Gastrocnemius medialis (tissue), 4 donors: ENCODE results near the gene GMPS. TPM values are rescaled to one million over a fixed set of nuclear protein-coding genes. Genes with fewer than 3 reads are reported as not detected.

Experiments
- ATAC-seq, 2 donors: fragments of 150-250 bp; one replicate each; pipeline ENCODE4 v1.9.1; 2016
- DNase-seq, 2 donors: peaks; one replicate each; pipeline ENCODE4 v3.0.0-alpha.2; 2019
- H3K27ac ChIP-seq, 4 donors: fragments of 200-600 bp; sonication (generic); 1 replicate in 1 of 4; 2 replicates in 3 of 4; pipeline ENCODE4 v1.5.1; 2016 to 2018; ENCODE audit warnings: mild to moderate bottlenecking in 2 of 4, moderate library complexity in 1 of 4
- H3K27me3 ChIP-seq, 3 donors: fragments of 200-600 bp; sonication (generic) in 2 of 3; 1 replicate in 1 of 3; 2 replicates in 2 of 3; pipeline versions ENCODE4 v1.5.1 to v1.6.0; 2016 to 2019; ENCODE audit warnings: mild to moderate bottlenecking in 1 of 3, moderate library complexity in 1 of 3
- H3K36me3 ChIP-seq, 2 donors: fragments of 200-600 bp; sonication (generic) in 1 of 2; one replicate each; pipeline ENCODE4 v1.5.1; 2017 to 2018
- H3K4me1 ChIP-seq, 2 donors: fragments of 200-600 bp; sonication (generic) in 1 of 2; one replicate each; pipeline ENCODE4 v1.5.1; 2016 to 2017; ENCODE audit warnings: mild to moderate bottlenecking in 2 of 2
- H3K4me3 ChIP-seq, 4 donors: fragments of 200-600 bp; sonication (generic) in 3 of 4; 1 replicate in 1 of 4; 2 replicates in 3 of 4; pipeline ENCODE4 v1.5.1; 2016 to 2019; ENCODE audit warnings: mild to moderate bottlenecking in 2 of 4
- H3K9me3 ChIP-seq, 3 donors: fragments of 200-600 bp; sonication (generic) in 2 of 3; 1 replicate in 1 of 3; 2 replicates in 2 of 3; pipeline ENCODE4 v1.5.1; 2016 to 2019
- POLR2A ChIP-seq, 2 donors: fragments of 450-650 bp; IDR thresholded peaks; one replicate each; pipeline ENCODE4 v1.6.1; 2017; ENCODE audit warnings: antibody characterized with exemption in 2 of 2, mild to moderate bottlenecking in 2 of 2, moderate library complexity in 2 of 2
- in situ Hi-C, 4 donors: fragments of 200-750 bp; cut with MboI; loops; one replicate each; pipeline versions ENCODE4 v1.15.0 to v1.8.0; 2017; ENCODE audit warnings: low sequenced_read_pairs in 4 of 4
- intact Hi-C: fragments of 100-400 bp; cut with DNase I; formaldehyde crosslinking; loops from one replicate; pipeline ENCODE4 v1.15.1; 2023; ENCODE audit warnings: low total_unique reads
- total RNA-seq, 4 donors: library from RNA; depleted of rRNA; stranded (reverse); fragments of >200 nt; gene quantifications; one replicate each; pipeline versions ENCODE4 v1.1.0 to v1.2.3, GENCODE V29; 2016
- TF ChIP-seq, protein P1 (sequence below), 5 experiments: fragments of 450-650 bp in 3 of 5; fragments of 200-600 bp in 2 of 5; sonication (generic) in 2 of 5; IDR thresholded peaks in 4 of 5; conservative IDR thresholded peaks in 1 of 5; 1 replicate in 4 of 5; 2 replicates in 1 of 5; pipeline ENCODE4 v1.5.1; 2016 to 2019; ENCODE audit warnings: antibody characterized with exemption in 5 of 5, mild to moderate bottlenecking in 3 of 5, moderate library complexity in 3 of 5

GMPS gene
- total RNA-seq, 4 donors from 2014 or later = 26.7 to 34.7 (median 32.5) TPM

DNA sequence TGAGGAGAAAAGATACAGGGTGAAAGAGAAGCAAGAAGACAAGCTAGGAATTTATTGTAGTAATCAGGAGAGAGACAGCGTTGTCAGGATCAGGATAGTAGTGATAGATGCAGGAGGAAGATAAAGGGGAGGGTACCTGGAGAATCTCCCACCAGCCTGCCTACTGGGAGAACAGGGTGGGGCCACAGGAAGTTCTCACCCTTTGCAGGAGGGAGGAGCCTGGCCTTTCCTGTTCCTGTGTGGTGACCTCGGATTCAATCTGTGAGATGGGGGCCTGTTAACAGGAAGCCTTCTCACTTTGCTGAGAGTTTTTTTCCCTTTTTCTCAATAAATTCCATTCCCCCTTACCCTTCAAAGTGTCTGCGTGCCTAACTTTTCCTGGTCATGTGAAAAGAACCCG lies 37.6 kb downstream of the GMPS start:
- in situ Hi-C loops = no loop called here
- Histone ChIP-seq H3K27ac (no peak overlapping the region), H3K27me3 (no peaks in the 10 kb centered on the region), H3K9me3 (no peaks in the 10 kb centered on the region), H3K4me1 (no peaks in the 10 kb centered on the region), H3K36me3 (peaks cover 0 to 44% of the 10 kb centered on the region in 2 donors), H3K4me3 (no peak overlapping the region)
- intact Hi-C loops = no loop called here
- DNase-seq (no peak), ATAC-seq (no peak)
- no peak for TF ChIP-seq POLR2A (IDR thresholded peaks at IDR 0.05)
- TF ChIP-seq, protein P1, sequence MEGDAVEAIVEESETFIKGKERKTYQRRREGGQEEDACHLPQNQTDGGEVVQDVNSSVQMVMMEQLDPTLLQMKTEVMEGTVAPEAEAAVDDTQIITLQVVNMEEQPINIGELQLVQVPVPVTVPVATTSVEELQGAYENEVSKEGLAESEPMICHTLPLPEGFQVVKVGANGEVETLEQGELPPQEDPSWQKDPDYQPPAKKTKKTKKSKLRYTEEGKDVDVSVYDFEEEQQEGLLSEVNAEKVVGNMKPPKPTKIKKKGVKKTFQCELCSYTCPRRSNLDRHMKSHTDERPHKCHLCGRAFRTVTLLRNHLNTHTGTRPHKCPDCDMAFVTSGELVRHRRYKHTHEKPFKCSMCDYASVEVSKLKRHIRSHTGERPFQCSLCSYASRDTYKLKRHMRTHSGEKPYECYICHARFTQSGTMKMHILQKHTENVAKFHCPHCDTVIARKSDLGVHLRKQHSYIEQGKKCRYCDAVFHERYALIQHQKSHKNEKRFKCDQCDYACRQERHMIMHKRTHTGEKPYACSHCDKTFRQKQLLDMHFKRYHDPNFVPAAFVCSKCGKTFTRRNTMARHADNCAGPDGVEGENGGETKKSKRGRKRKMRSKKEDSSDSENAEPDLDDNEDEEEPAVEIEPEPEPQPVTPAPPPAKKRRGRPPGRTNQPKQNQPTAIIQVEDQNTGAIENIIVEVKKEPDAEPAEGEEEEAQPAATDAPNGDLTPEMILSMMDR (IDR thresholded peaks at IDR 0.05 in 4 of 5, conservative IDR thresholded peaks at IDR 0.05 in 1 of 5) = no peak

DNA sequence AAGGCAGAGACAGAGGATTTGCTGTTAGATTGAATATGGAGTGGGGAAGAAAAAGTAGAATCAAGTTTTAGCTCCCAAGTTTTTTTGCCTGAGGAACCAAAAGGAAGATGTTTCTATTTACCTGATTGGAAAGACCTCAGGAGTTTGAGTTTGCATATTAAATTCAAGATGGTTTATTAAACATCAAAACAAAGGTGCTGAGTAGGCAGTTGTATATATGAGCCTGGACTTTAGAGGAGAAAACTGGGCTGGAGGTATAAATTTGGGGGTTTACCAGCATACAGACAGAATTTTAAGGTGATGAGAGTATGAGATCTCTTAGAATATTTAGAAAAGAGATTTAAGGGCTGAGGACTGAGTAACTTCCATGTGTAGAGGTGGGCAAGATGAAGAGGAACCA lies 38.2 kb downstream of the GMPS start:
- Histone ChIP-seq H3K4me1 (no peaks in the 10 kb centered on the region), H3K36me3 (peaks cover 0 to 44% of the 10 kb centered on the region in 2 donors), H3K27me3 (no peaks in the 10 kb centered on the region), H3K9me3 (no peaks in the 10 kb centered on the region), H3K4me3 (no peak overlapping the region), H3K27ac (no peak overlapping the region)
- DNase-seq = no peak
- TF ChIP-seq, protein P1 (IDR thresholded peaks at IDR 0.05 in 4 of 5, conservative IDR thresholded peaks at IDR 0.05 in 1 of 5) = no peak
- TF ChIP-seq POLR2A (IDR thresholded peaks at IDR 0.05) = no peak
- ATAC-seq = no peak
- in situ Hi-C loops (no loop called here), intact Hi-C loops (no loop called here)

DNA sequence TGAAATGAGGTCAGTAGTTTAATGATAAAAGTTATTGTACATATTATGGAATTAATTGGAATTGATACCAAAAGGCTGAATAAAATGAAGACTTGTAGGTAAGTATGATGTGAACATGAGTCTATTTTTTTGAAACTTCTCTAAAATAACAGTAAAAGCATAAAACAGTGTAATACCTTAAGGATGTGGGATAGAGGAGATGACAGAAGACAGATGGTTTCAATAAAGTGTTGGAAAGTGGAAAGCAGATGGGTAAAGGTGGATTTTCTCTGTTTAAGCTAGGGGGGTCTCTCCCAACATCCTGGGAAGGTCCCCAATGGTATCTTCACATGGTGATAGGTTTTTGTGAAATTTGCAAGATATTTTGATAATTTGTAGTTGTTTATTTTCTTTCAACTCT lies 41.6 kb downstream of the GMPS start:
- H3K27me3 ChIP-seq = no peaks in the 10 kb centered on the region
- in situ Hi-C loops (no loop called here), intact Hi-C loops (no loop called here)
- no peak for TF ChIP-seq POLR2A (IDR thresholded peaks at IDR 0.05)
- TF ChIP-seq, protein P1 (IDR thresholded peaks at IDR 0.05 in 4 of 5, conservative IDR thresholded peaks at IDR 0.05 in 1 of 5) = no peak
- ATAC-seq (no peak), DNase-seq (no peak)
- no peaks in the 10 kb centered on the region for H3K4me1 ChIP-seq
- peaks cover 0 to 51% of the 10 kb centered on the region in 2 donors for H3K36me3 ChIP-seq
- no peaks in the 10 kb centered on the region for H3K9me3 ChIP-seq
- H3K27ac ChIP-seq = no peak overlapping the region
- H3K4me3 ChIP-seq = no peak overlapping the region

DNA sequence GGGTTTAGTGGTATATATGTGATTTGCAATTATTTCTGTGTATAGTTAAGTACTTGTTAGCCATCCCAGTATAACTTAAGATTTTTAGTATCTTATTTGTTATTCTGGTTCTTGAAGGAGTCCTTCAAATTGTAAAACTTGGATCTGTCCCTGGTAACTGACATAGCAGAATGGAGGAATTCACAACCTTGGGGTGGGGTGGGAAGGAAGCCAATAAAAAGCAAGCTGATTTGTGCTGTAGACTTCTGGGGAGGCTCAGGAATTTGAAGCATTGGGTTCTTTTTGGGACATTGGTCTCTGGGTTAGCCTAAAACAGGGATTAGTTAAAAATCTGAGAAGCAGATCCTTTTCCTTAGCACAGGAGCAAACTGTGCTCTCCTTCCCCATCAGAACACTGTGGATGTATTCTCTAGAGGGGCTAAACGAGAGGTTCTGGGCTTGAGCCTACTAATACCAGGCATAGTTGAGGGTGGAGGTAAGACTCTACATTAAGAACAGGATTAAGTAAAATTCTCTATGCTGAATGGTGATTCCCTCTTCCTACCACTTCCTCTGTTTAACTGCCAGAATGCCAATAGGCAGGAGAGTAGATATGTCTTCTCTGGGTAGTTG lies 42.2 kb downstream of the GMPS start:
- Histone ChIP-seq H3K27ac (no peak overlapping the region), H3K27me3 (no peaks in the 10 kb centered on the region), H3K36me3 (peaks cover 0 to 57% of the 10 kb centered on the region in 2 donors), H3K4me1 (no peaks in the 10 kb centered on the region), H3K9me3 (no peaks in the 10 kb centered on the region), H3K4me3 (no peak overlapping the region)
- ATAC-seq (no peak), DNase-seq (no peak)
- in situ Hi-C loops (no loop called here), intact Hi-C loops (no loop called here)
- TF ChIP-seq, protein P1 (IDR thresholded peaks at IDR 0.05 in 4 of 5, conservative IDR thresholded peaks at IDR 0.05 in 1 of 5) = no peak
- no peak for TF ChIP-seq POLR2A (IDR thresholded peaks at IDR 0.05)

DNA sequence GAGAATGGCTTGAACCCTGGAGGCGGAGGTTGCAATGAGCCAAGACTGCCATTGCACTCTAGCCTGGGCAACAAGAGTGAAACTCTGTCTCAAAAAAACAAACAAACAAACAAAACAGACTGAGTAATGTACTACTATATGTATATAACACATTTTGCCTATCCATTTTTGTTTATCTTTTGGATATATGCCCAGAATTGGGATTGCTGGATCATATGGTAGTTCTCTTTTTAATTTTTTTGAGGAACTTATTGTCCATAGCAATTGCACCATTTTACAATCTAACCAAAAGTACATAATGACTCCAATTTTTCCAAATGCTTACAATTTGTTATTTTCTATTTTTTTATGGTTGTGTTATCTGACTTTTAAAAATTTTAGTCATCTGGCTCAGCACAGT lies 47.3 kb downstream of the GMPS start:
- Histone ChIP-seq H3K4me1 (peaks cover 0 to 6% of the 10 kb centered on the region in 2 donors), H3K36me3 (peaks cover 0 to 48% of the 10 kb centered on the region in 2 donors), H3K27ac (no peak overlapping the region), H3K4me3 (no peak overlapping the region), H3K27me3 (no peaks in the 10 kb centered on the region), H3K9me3 (no peaks in the 10 kb centered on the region)
- DNase-seq = no peak
- in situ Hi-C loops (no loop called here), intact Hi-C loops (no loop called here)
- TF ChIP-seq POLR2A (IDR thresholded peaks at IDR 0.05) = no peak
- TF ChIP-seq, protein P1 (IDR thresholded peaks at IDR 0.05 in 4 of 5, conservative IDR thresholded peaks at IDR 0.05 in 1 of 5) = no peak
- no peak for ATAC-seq
